HepG2 (cell line): ENCODE data around the gene KLC4. TPM values are rescaled to one million over a fixed set of nuclear protein-coding genes. Genes with fewer than 3 reads are reported as not detected.
A peak's percentile ranks its signal among the peaks of the same experiment; 100 is the strongest.

Source experiments
- AFF4 ChIP-seq: sonication (generic); formaldehyde crosslinking; IDR thresholded peaks from 2 replicates; pipeline ENCODE4 v1.4.0; 2020; ENCODE audit warnings: missing genetic modification reagents
- BCL6 ChIP-seq: IDR thresholded peaks from 2 replicates; pipeline ENCODE4 v1.6.1; 2016; ENCODE audit warnings: missing genetic modification reagents, missing compliant biosample characterization
- FOXA1 ChIP-seq, 2 experiments: fragments of 450-650 bp in 1 of 2; sonication (generic) in 1 of 2; formaldehyde crosslinking in 1 of 2; IDR thresholded peaks; 2 replicates each; pipeline versions ENCODE4 v1.4.0 to v1.6.1; 2016 to 2020; ENCODE audit warnings: missing genetic modification reagents in 1 of 2
- FOXP1 ChIP-seq, 2 experiments: fragments of 450-650 bp in 1 of 2; IDR thresholded peaks; 2 replicates each; pipeline ENCODE4 v1.6.1; 2017 to 2018; ENCODE audit warnings: antibody characterized with exemption in 1 of 2
- GRHL1 ChIP-seq: sonication (generic); formaldehyde crosslinking; conservative IDR thresholded peaks from 2 replicates; pipeline ENCODE4 v1.8.0; 2022; ENCODE audit warnings: missing genetic modification reagents
- HDAC1 ChIP-seq: sonication (generic); formaldehyde crosslinking; IDR thresholded peaks from 2 replicates; pipeline ENCODE4 v1.5.1; 2020; ENCODE audit warnings: mild to moderate bottlenecking, missing genetic modification reagents
- HNRNPLL ChIP-seq: fragments of 200-400 bp; formaldehyde crosslinking; IDR thresholded peaks from 2 replicates; pipeline ENCODE4 v1.6.1; 2017; ENCODE audit warnings: mild to moderate bottlenecking, low read depth, low read length; ENCODE audit not compliant: poor library complexity, severe bottlenecking
- HOXA5 ChIP-seq: sonication (generic); formaldehyde crosslinking; IDR thresholded peaks from 2 replicates; pipeline ENCODE4 v1.4.0; 2020; ENCODE audit warnings: missing genetic modification reagents
- MAF1 ChIP-seq: sonication (generic); formaldehyde crosslinking; IDR thresholded peaks from 2 replicates; pipeline ENCODE4 v1.5.0; 2020; ENCODE audit warnings: missing genetic modification reagents, borderline replicate concordance
- NCOA2 ChIP-seq: sonication (generic); formaldehyde crosslinking; IDR thresholded peaks from 2 replicates; pipeline ENCODE4 v1.8.0; 2022; ENCODE audit warnings: inconsistent platforms
- PCBP2 ChIP-seq: fragments of 200-400 bp; formaldehyde crosslinking; optimal IDR thresholded peaks from 2 replicates; pipeline ENCODE3; 2018; ENCODE audit warnings: low read length, low read depth; ENCODE audit not compliant: poor library complexity, severe bottlenecking
- PRPF4 ChIP-seq: fragments of 200-400 bp; formaldehyde crosslinking; IDR thresholded peaks from 2 replicates; pipeline ENCODE4 v1.6.1; 2016; ENCODE audit warnings: low read length, low read depth; ENCODE audit not compliant: poor library complexity, severe bottlenecking
- SIX1 ChIP-seq: sonication (generic); formaldehyde crosslinking; IDR thresholded peaks from 2 replicates; pipeline ENCODE4 v1.4.0; 2020; ENCODE audit warnings: missing genetic modification reagents, borderline replicate concordance
- TBX2 ChIP-seq: sonication (generic); formaldehyde crosslinking; IDR thresholded peaks from 2 replicates; pipeline ENCODE4 v1.5.0; 2020; ENCODE audit warnings: missing genetic modification reagents, mild to moderate bottlenecking, borderline replicate concordance
- TBX3 ChIP-seq: fragments of 450-650 bp; IDR thresholded peaks from 2 replicates; pipeline ENCODE4 v1.6.1; 2017; ENCODE audit warnings: antibody characterized with exemption, mild to moderate bottlenecking, inconsistent platforms, borderline replicate concordance
- THRA ChIP-seq: sonication (generic); formaldehyde crosslinking; IDR thresholded peaks from 2 replicates; pipeline ENCODE4 v1.4.0; 2020; ENCODE audit warnings: missing genetic modification reagents, borderline replicate concordance
- ZBTB14 ChIP-seq: sonication (generic); formaldehyde crosslinking; IDR thresholded peaks from 2 replicates; pipeline ENCODE4 v1.4.0; 2020; ENCODE audit warnings: missing genetic modification reagents
- ZNF354B ChIP-seq: sonication (generic); formaldehyde crosslinking; IDR thresholded peaks from 2 replicates; pipeline ENCODE4 v1.8.0; 2022; ENCODE audit warnings: mild to moderate bottlenecking, missing genetic modification reagents
- ZSCAN5A ChIP-seq: sonication (generic); formaldehyde crosslinking; IDR thresholded peaks from 2 replicates; pipeline ENCODE4 v1.8.0; 2022; ENCODE audit warnings: mild to moderate bottlenecking, missing genetic modification reagents, borderline replicate concordance
- polyA plus RNA-seq, 8 experiments: library from polyadenylated mRNA; depleted of rRNA in 3 of 8; stranded (reverse) in 7 of 8; unstranded in 1 of 8; fragments of >200 nt; fragmentation: Illumina TruSeq in 4 of 8; extraction: Trizol in 4 of 8; gene quantifications; 2 replicates each; pipeline versions ENCODE4 v1.2.1 to v1.2.3, GENCODE V29; 2011 to 2016; ENCODE audit warnings: low read depth in 4 of 8, missing spikeins in 1 of 8, mixed read lengths in 1 of 8; ENCODE audit not compliant: insufficient read depth in 1 of 8
- total RNA-seq, 5 experiments: library from RNA; depleted of rRNA; stranded (reverse); fragments of >200 nt; fragmentation: Illumina TruSeq; extraction: Trizol; gene quantifications; 2 replicates each; pipeline ENCODE4 v1.2.3, GENCODE V29; 2016; ENCODE audit warnings: low read depth in 1 of 5

The KLC4 gene
- total and polyA plus RNA-seq, 2 of the 13 experiments (the other 11 are each of a cell fraction or from before 2014, with no cell fraction given): 45.4 to 70.4 TPM

GRCh38 chr6:43013843-43014433 lies 45.5 kb upstream of the KLC4 start, which contains the start of the genes KLHDC3 and MEA1 (continued):
- TF ChIP-seq ZSCAN5A (CRISPR knock-in tag) (peak; percentile 43; the same call in 1 of the 2 replicates), HDAC1 (CRISPR knock-in tag) (peak; percentile 86), TBX2 (CRISPR knock-in tag) (peak; percentile 36; the same call in 1 of the 2 replicates), THRA (no peak; the same call in 1 of the 2 replicates), PCBP2 (no peak), NCOA2 (CRISPR knock-in tag) (peak; percentile 23; the same call in 1 of the 2 replicates), SIX1 (CRISPR knock-in tag) (no peak), FOXA1 (IDR thresholded peaks at IDR 0.05) (no peak), FOXA1 (CRISPR knock-in tag; IDR thresholded peaks at IDR 0.05) (peak; percentile 66), FOXP1 (IDR thresholded peaks at IDR 0.05) (no peak), FOXP1 (CRISPR knock-in tag; IDR thresholded peaks at IDR 0.05) (peak; percentile 63; the same call in 1 of the 2 replicates), BCL6 (CRISPR knock-in tag) (no peak; the same call in none of the 2 replicates), ZNF354B (CRISPR knock-in tag) (no peak), ZBTB14 (CRISPR knock-in tag) (no peak), PRPF4 (no peak), GRHL1 (CRISPR knock-in tag) (no peak), TBX3 (peak; percentile 27; the same call in 1 of the 2 replicates), MAF1 (CRISPR knock-in tag) (no peak), AFF4 (CRISPR knock-in tag) (no peak), HOXA5 (CRISPR knock-in tag) (no peak), HNRNPLL (peak; percentile 69)
